Motor neuron (in vitro differentiated cells): ENCODE data around the gene CDA. TPM values are rescaled to one million over a fixed set of nuclear protein-coding genes. Genes with fewer than 3 reads are reported as not detected.

Experiments
- ATAC-seq, 8 experiments: fragments of 200-7000 bp; cut with Tn5 transposase; replicated peaks in 6 of 8; 2 replicates each; pipeline ENCODE4 v1.8.0; 2021; ENCODE audit warnings: mild to moderate bottlenecking in 8 of 8, moderate library complexity in 8 of 8
- H3K27ac ChIP-seq, 2 donors: fragments of 250-450 bp; sonication (Bioruptor Pico); 2 replicates each; pipeline ENCODE4 v1.9.0; 2021; ENCODE audit warnings: antibody characterized with exemption in 2 of 2, mild to moderate bottlenecking in 2 of 2, moderate library complexity in 1 of 2
- H3K4me1 ChIP-seq, 2 donors: fragments of 250-450 bp; sonication (Bioruptor Pico); replicated peaks in 1 of 2; 2 replicates each; pipeline ENCODE4 v1.6.1; 2021; ENCODE audit warnings: antibody characterized with exemption in 2 of 2, mild to moderate bottlenecking in 2 of 2, moderate library complexity in 1 of 2
- H3K4me3 ChIP-seq, 5 donors: fragments of 250-450 bp; sonication (Bioruptor Pico); 2 replicates each; pipeline ENCODE4 v1.9.0; 2021; ENCODE audit warnings: antibody characterized with exemption in 5 of 5, mild to moderate bottlenecking in 5 of 5, moderate library complexity in 4 of 5
- WGBS, 10 experiments: fragments of 450-650 bp; shearing (Covaris generic); methylation state at CpG; one replicate each; pipeline ENCODE4 v1.0.0; 2022; 5-methylcytosine and 5-hydroxymethylcytosine counted together
- in situ Hi-C, 9 experiments: fragments of 400-800 bp; cut with MboI; loops; one replicate each; pipeline ENCODE4 v1.15.0; 2021; ENCODE audit warnings: low sequenced_read_pairs in 9 of 9, low pct_unique_long_range_greater_than_20kb in 2 of 9; ENCODE audit not compliant: unreplicated experiment in 9 of 9
- total RNA-seq, 8 experiments: library from RNA; unstranded; fragments of 300-600 nt; gene quantifications; 2 replicates each; pipeline versions ENCODE4 v1.2.3 to v1.2.4, GENCODE V29; 2022

The CDA gene
- total RNA-seq, 8 experiments from 2014 or later: 0.61 TPM; not detected in 7

- 87 to 100% (median 91%) methylated on average over 1 to 10 of the region's 12 CpGs; no CpG with 5 or more reads in 2 of the 10 experiments for whole genome bisulfite sequencing, 10 experiments
- no peak for ATAC-seq
- H3K27ac ChIP-seq: no peak overlapping the region
- in situ Hi-C loops: no loop called here
- no peak overlapping the region for H3K4me3 ChIP-seq
- peaks cover 5% of the 10 kb centered on the region in 2 donors for H3K4me1 ChIP-seq
Measured at GRCh38 chr1:20665726-20666125, 76.8 kb downstream of the CDA start.

- WGBS, 10 experiments: 72 to 98% (median 83%) methylated on average over 2 to 10 of the region's 16 CpGs; no CpG with 5 or more reads in 5 of the 10 experiments
- H3K27ac ChIP-seq: no peak overlapping the region
- no peak for ATAC-seq
- in situ Hi-C loops: no loop called here
- peaks cover 5% of the 10 kb centered on the region in 2 donors for H3K4me1 ChIP-seq
- no peak overlapping the region for H3K4me3 ChIP-seq
Measured at GRCh38 chr1:20666146-20666545, 77.2 kb downstream of the CDA start.

- 91 to 100% (median 100%) methylated on average over 1 of the region's 1 CpG; no CpG with 5 or more reads in 7 of the 10 experiments for WGBS, 10 experiments
- in situ Hi-C loops: no loop called here
- Histone ChIP-seq H3K27ac (no peak overlapping the region), H3K4me1 (peaks cover 5% of the 10 kb centered on the region in 2 donors), H3K4me3 (no peak overlapping the region)
- peak in 5 of 8 experiments; percentile 20 to 64 (median 29) for ATAC-seq
Measured at GRCh38 chr1:20666804-20667203, 77.9 kb downstream of the CDA start.

Other genes starting within 250 kb of the CDA start
- gene CAMK2N1, start 102.9 kb upstream of the CDA start, total RNA-seq: 100 to 1,000 TPM in 1 of 8 experiments, 10 to 100 TPM in 6, 1 to 10 TPM in 1; 2.9 to 120 (median 61.0) TPM
- 10 to 100 TPM; 21.0 to 36.3 (median 29.5) TPM for gene MUL1, start 80.9 kb upstream of the CDA start, total RNA-seq
- 1 to 10 TPM in 5 of 8 experiments, under 1 TPM in 3; 0.13 to 4.1 (median 1.8) TPM for gene FAM43B, start 36.5 kb upstream of the CDA start, total RNA-seq
- 100 to 1,000 TPM in 1 of 8 experiments, 10 to 100 TPM in 7; 22.7 to 117 (median 51.4) TPM for gene PINK1, start 44.4 kb downstream of the CDA start, total RNA-seq
- 100 to 1,000 TPM; 156 to 335 (median 187) TPM for gene DDOST, start 72.3 kb downstream of the CDA start, total RNA-seq
- gene KIF17, start 128.9 kb downstream of the CDA start, total RNA-seq: 10 to 100 TPM in 2 of 8 experiments, 1 to 10 TPM in 3, under 1 TPM in 3; 0.18 to 12.1 (median 6.8) TPM
- 1 to 10 TPM in 5 of 8 experiments, under 1 TPM in 3; 0.31 to 8.0 (median 2.9) TPM for gene SH2D5, start 143.6 kb downstream of the CDA start, total RNA-seq
- 100 to 1,000 TPM in 7 of 8 experiments, 10 to 100 TPM in 1; 90.1 to 328 (median 166) TPM for gene HP1BP3, start 198.2 kb downstream of the CDA start, total RNA-seq